IMR-90 (cell line): ENCODE measurements around the gene C15orf39. TPM values are rescaled to one million over a fixed set of nuclear protein-coding genes. Genes with fewer than 3 reads are reported as not detected.

Experiments
- ATAC-seq: fragments of 200-7000 bp; cut with Tn5 transposase; 2 replicates; pipeline ENCODE4 v1.9.1; 2020; ENCODE audit warnings: low read depth, mild to moderate bottlenecking, moderate library complexity
- BruUV-seq: library from RNA; stranded (reverse); fragments of 400-500 nt; replicated peaks from 2 replicates; lab custom pipeline; 2021; lab: Mats Ljungman, UMichigan
- CTCF ChIA-PET: fragments of 300-600 bp; formaldehyde crosslinking; extraction: SDS; loops from one replicate; lab custom pipeline; 2021; ENCODE audit warnings: antibody characterized with exemption; lab: Yijun Ruan, JAX
- POLR2A ChIA-PET: fragments of 300-600 bp; sonication (Branson Sonifier 250); formaldehyde crosslinking; loops from one replicate; lab custom pipeline; 2022; ENCODE audit warnings: antibody characterized with exemption; ENCODE audit not compliant: unreplicated experiment; lab: Charles Lee
- DNase-seq: peaks from one replicate; pipeline ENCODE4 v3.0.0; 2013
- H2AFZ ChIP-seq: replicated peaks from 2 replicates; pipeline ENCODE3; 2013; ENCODE audit warnings: low read length, mild to moderate bottlenecking; ENCODE audit not compliant: poor library complexity
- H2AK5ac ChIP-seq: 2 replicates; pipeline ENCODE4 v1.6.1; 2013; ENCODE audit warnings: low read depth, low read length, inconsistent platforms
- H2AK9ac ChIP-seq: replicated peaks from 2 replicates; pipeline ENCODE3; 2013; ENCODE audit warnings: mild to moderate bottlenecking, low read depth, low read length, moderate library complexity; ENCODE audit not compliant: poor library complexity
- H2BK120ac ChIP-seq: 2 replicates; pipeline ENCODE4 v1.6.1; 2013; ENCODE audit warnings: low read depth, low read length, inconsistent platforms
- H2BK15ac ChIP-seq: 3 replicates; pipeline ENCODE4 v1.6.1; 2013; ENCODE audit warnings: low read depth, low read length, inconsistent platforms
- H2BK20ac ChIP-seq: 2 replicates; pipeline ENCODE4 v1.6.1; 2013; ENCODE audit warnings: low read depth, mild to moderate bottlenecking, inconsistent platforms, low read length, moderate library complexity
- H2BK5ac ChIP-seq: 2 replicates; pipeline ENCODE4 v1.6.1; 2013; ENCODE audit warnings: mild to moderate bottlenecking, low read depth, low read length, inconsistent platforms; ENCODE audit not compliant: poor library complexity, severe bottlenecking
- H3K14ac ChIP-seq: replicated peaks from 2 replicates; pipeline ENCODE4 v1.6.1; 2013; ENCODE audit warnings: low read depth, low read length, inconsistent platforms
- H3K18ac ChIP-seq: 2 replicates; pipeline ENCODE4 v1.6.1; 2013; ENCODE audit warnings: low read depth, low read length, control low read depth
- H3K23ac ChIP-seq: 2 replicates; pipeline ENCODE4 v1.6.1; 2013; ENCODE audit warnings: low read depth, low read length, inconsistent platforms
- H3K27ac ChIP-seq: 2 replicates; pipeline ENCODE4 v1.5.1; 2013; ENCODE audit warnings: mild to moderate bottlenecking, control low read depth, low read length; ENCODE audit not compliant: insufficient read depth
- H3K27me3 ChIP-seq: 2 replicates; pipeline ENCODE4 v1.6.1; 2013; ENCODE audit warnings: low read length; ENCODE audit not compliant: control insufficient read depth, insufficient read depth
- H3K36me3 ChIP-seq: 2 replicates; pipeline ENCODE4 v1.6.1; 2013; ENCODE audit warnings: low read length, mixed read lengths; ENCODE audit not compliant: control insufficient read depth, insufficient read depth
- H3K4ac ChIP-seq: 2 replicates; pipeline ENCODE4 v1.6.1; 2013; ENCODE audit warnings: low read depth, low read length, inconsistent platforms
- H3K4me1 ChIP-seq: 2 replicates; pipeline ENCODE4 v1.6.1; 2013; ENCODE audit warnings: low read length, mixed read lengths; ENCODE audit not compliant: control insufficient read depth, insufficient read depth
- H3K4me2 ChIP-seq: 2 replicates; pipeline ENCODE4 v1.6.1; 2013; ENCODE audit warnings: low read depth, mild to moderate bottlenecking, control low read depth, low read length, moderate library complexity
- H3K4me3 ChIP-seq: 2 replicates; pipeline ENCODE4 v1.5.1; 2013; ENCODE audit warnings: low read depth, mild to moderate bottlenecking, control low read depth, low read length, moderate library complexity; ENCODE audit not compliant: insufficient read depth
- H3K56ac ChIP-seq: 2 replicates; pipeline ENCODE4 v1.6.1; 2013; ENCODE audit warnings: low read length, inconsistent platforms; ENCODE audit not compliant: insufficient read depth; ENCODE audit errors: extremely low read depth
- H3K79me1 ChIP-seq, 2 experiments: 2 replicates each; pipeline ENCODE4 v1.6.1; 2013; ENCODE audit warnings: low read length in 2 of 2, inconsistent platforms in 1 of 2, low read depth in 1 of 2
- H3K9ac ChIP-seq: 2 replicates; pipeline ENCODE4 v1.6.1; 2013; ENCODE audit warnings: low read depth, low read length, control low read depth
- H3K9me1 ChIP-seq: 2 replicates; pipeline ENCODE4 v1.6.1; 2013; ENCODE audit warnings: low read length, inconsistent platforms; ENCODE audit not compliant: insufficient read depth
- H3K9me3 ChIP-seq: 2 replicates; pipeline ENCODE4 v1.6.1; 2013; ENCODE audit warnings: low read length; ENCODE audit not compliant: control insufficient read depth, insufficient read depth
- H4K20me1 ChIP-seq: 2 replicates; pipeline ENCODE4 v1.6.1; 2013; ENCODE audit warnings: low read length, inconsistent platforms; ENCODE audit not compliant: insufficient read depth
- H4K5ac ChIP-seq: 2 replicates; pipeline ENCODE4 v1.6.1; 2013; ENCODE audit warnings: mild to moderate bottlenecking, low read depth, low read length, control low read depth
- H4K8ac ChIP-seq, 2 experiments: 2 replicates each; pipeline ENCODE4 v1.6.1; 2013; ENCODE audit warnings: low read depth in 2 of 2, low read length in 2 of 2, control low read depth in 1 of 2, inconsistent platforms in 1 of 2
- H4K91ac ChIP-seq: 2 replicates; pipeline ENCODE4 v1.6.1; 2013; ENCODE audit warnings: low read depth, low read length, inconsistent platforms; ENCODE audit not compliant: insufficient read depth
- BHLHE40 ChIP-seq: fragments of 150-350 bp; IDR thresholded peaks from 2 replicates; pipeline ENCODE4 v1.6.1; 2016; ENCODE audit warnings: mild to moderate bottlenecking, low read depth, low read length
- CEBPB ChIP-seq: IDR thresholded peaks from 2 replicates; pipeline ENCODE4 v1.6.1; 2012; ENCODE audit warnings: low read depth, low read length, improper control_type of control experiment
- CHD1 ChIP-seq: IDR thresholded peaks from 2 replicates; pipeline ENCODE4 v1.6.1; 2012; ENCODE audit warnings: low read depth, low read length, improper control_type of control experiment
- CTCF ChIP-seq: conservative IDR thresholded peaks from 2 replicates; pipeline ENCODE4 v1.5.1; 2012; ENCODE audit warnings: mild to moderate bottlenecking, low read depth, low read length, improper control_type of control experiment
- ELK1 ChIP-seq: fragments of 150-350 bp; IDR thresholded peaks from 2 replicates; pipeline ENCODE4 v1.6.1; 2016; ENCODE audit warnings: low read depth, mild to moderate bottlenecking, low read length, moderate library complexity, borderline replicate concordance
- FOS ChIP-seq: fragments of 150-350 bp; IDR thresholded peaks from 2 replicates; pipeline ENCODE4 v1.6.1; 2016; ENCODE audit warnings: low read depth, low read length
- MAFK ChIP-seq: IDR thresholded peaks from 2 replicates; pipeline ENCODE4 v1.6.1; 2012; ENCODE audit warnings: low read depth, low read length, improper control_type of control experiment
- MAZ ChIP-seq: IDR thresholded peaks from 2 replicates; pipeline ENCODE4 v1.6.1; 2012; ENCODE audit warnings: low read depth, mild to moderate bottlenecking, low read length, improper control_type of control experiment, moderate library complexity, borderline replicate concordance
- MXI1 ChIP-seq: IDR thresholded peaks from 2 replicates; pipeline ENCODE4 v1.6.1; 2012; ENCODE audit warnings: low read depth, mild to moderate bottlenecking, low read length, moderate library complexity, borderline replicate concordance
- NFE2L2 ChIP-seq: fragments of 150-350 bp; IDR thresholded peaks from 2 replicates; pipeline ENCODE4 v1.6.1; 2016; ENCODE audit warnings: low read depth, mild to moderate bottlenecking, low read length
- POLR2A ChIP-seq: IDR thresholded peaks from 2 replicates; pipeline ENCODE4 v1.6.1; 2012; ENCODE audit warnings: mild to moderate bottlenecking, low read depth, low read length
- RAD21 ChIP-seq: IDR thresholded peaks from 2 replicates; pipeline ENCODE4 v1.6.1; 2012; ENCODE audit warnings: low read length, improper control_type of control experiment
- RCOR1 ChIP-seq: IDR thresholded peaks from 2 replicates; pipeline ENCODE4 v1.6.1; 2012; ENCODE audit warnings: mild to moderate bottlenecking, low read length, improper control_type of control experiment; ENCODE audit not compliant: insufficient replicate concordance
- RFX5 ChIP-seq: IDR thresholded peaks from 2 replicates; pipeline ENCODE4 v1.8.0; 2012; ENCODE audit warnings: low read depth, mild to moderate bottlenecking, low read length, moderate library complexity
- SMC3 ChIP-seq: fragments of 150-350 bp; IDR thresholded peaks from 2 replicates; pipeline ENCODE4 v1.6.1; 2016; ENCODE audit warnings: low read depth, mild to moderate bottlenecking, antibody characterized with exemption, low read length, moderate library complexity
- USF2 ChIP-seq: fragments of 150-350 bp; IDR thresholded peaks from 2 replicates; pipeline ENCODE4 v1.6.1; 2017; ENCODE audit warnings: mild to moderate bottlenecking, antibody characterized with exemption, low read length, low read depth
- WGBS, 2 experiments: methylation state at CpG; one replicate each; pipeline versions ENCODE4 v1.1.5 to v1.1.7; 2013; ENCODE audit warnings: missing lambda C conversion rate in 2 of 2; ENCODE audit not compliant: insufficient read length in 1 of 2; ENCODE audit errors: extremely low coverage in 2 of 2; 5-methylcytosine and 5-hydroxymethylcytosine counted together
- dilution Hi-C: fragments of 300-500 bp; cut with HindIII; formaldehyde crosslinking; loops from one replicate; pipeline ENCODE4 v1.14.3; 2018; ENCODE audit warnings: low sequenced_read_pairs; ENCODE audit not compliant: unreplicated experiment
- in situ Hi-C: fragments of 300-500 bp; cut with MboI; formaldehyde crosslinking; loops from 3 replicates; pipeline ENCODE4 v1.14.3; 2019; ENCODE audit warnings: low sequenced_read_pairs, inconsistent platforms, mixed read lengths
- intact Hi-C: fragments of 100-400 bp; cut with micrococcal nuclease; formaldehyde crosslinking; loops from 2 replicates; pipeline ENCODE4 v1.10.0; 2022
- polyA plus RNA-seq, 3 experiments: library from polyadenylated mRNA; depleted of rRNA; stranded (reverse); fragments of >200 nt; gene quantifications; 2 replicates each; pipeline ENCODE4 v1.2.3, GENCODE V29; 2012; ENCODE audit warnings: low replicate concordance in 1 of 3
- total RNA-seq: library from RNA; depleted of rRNA; stranded (reverse); fragments of >200 nt; gene quantifications from 2 replicates; pipeline ENCODE4 v1.2.3, GENCODE V29; 2012

The C15orf39 gene
- total and polyA plus RNA-seq, 2 of the 4 experiments (the other 2 are of a cell fraction) = 1.3 to 5.7 TPM

- ChIA-PET POLR2A (no interaction called here), CTCF (no interaction called here)
- ATAC-seq (peak; percentile 43; the same call in 1 of the 2 replicates), DNase-seq (no peak)
- in situ Hi-C loops (no loop called here), intact Hi-C loops (no loop called here), dilution Hi-C loops (no loop called here)
- H2BK15ac ChIP-seq = no peak overlapping the region
- no peak overlapping the region for H2AK9ac ChIP-seq
- no peak overlapping the region for H4K8ac ChIP-seq
- H2BK5ac ChIP-seq = no peak overlapping the region
- no peak overlapping the region for H3K18ac ChIP-seq
- H3K9me1 ChIP-seq = no peaks in the 10 kb centered on the region
- no peak for TF ChIP-seq USF2
- TF ChIP-seq NFE2L2 = no peak
- no peak for TF ChIP-seq FOS
- TF ChIP-seq ELK1 = no peak
- TF ChIP-seq MXI1 = no peak
- TF ChIP-seq RFX5 = no peak
- TF ChIP-seq RAD21 = no peak
- no peak for TF ChIP-seq CEBPB
- TF ChIP-seq CHD1 = no peak
- TF ChIP-seq RCOR1 = no peak
- TF ChIP-seq BHLHE40 = no peak
- TF ChIP-seq POLR2A = no peak
- no peak for TF ChIP-seq SMC3
- no peak for TF ChIP-seq CTCF
- no peak for TF ChIP-seq MAFK
- no peak for TF ChIP-seq MAZ
- peaks cover 3% of the 10 kb centered on the region; the same call in 1 of the 2 replicates for H4K20me1 ChIP-seq
- no peak overlapping the region for H3K14ac ChIP-seq
- H3K4me3 ChIP-seq = no peak overlapping the region
- H3K4me1 ChIP-seq = peaks cover 7% of the 10 kb centered on the region; the same call in 1 of the 2 replicates
- H3K56ac ChIP-seq = no peak overlapping the region
- H3K4me2 ChIP-seq = no peak overlapping the region
- no peak overlapping the region for H3K4ac ChIP-seq
- no peak overlapping the region for H3K27ac ChIP-seq
- H4K5ac ChIP-seq = no peak overlapping the region
- H3K9ac ChIP-seq = no peak overlapping the region
- no TSS peak for BruUV-seq
- WGBS, 2 experiments = 10% methylated on average over 10 of the region's 13 CpGs; no CpG with 5 or more reads in 1 of the 2 experiments
- no peak overlapping the region for H2AFZ ChIP-seq
- H3K79me1 ChIP-seq = no peaks in the 10 kb centered on the region
- peaks cover 9% of the 10 kb centered on the region for H3K9me3 ChIP-seq
- H3K23ac ChIP-seq = peak overlapping the region; percentile 19; the same call in 1 of the 2 replicates
- H3K27me3 ChIP-seq = peaks cover 52% of the 10 kb centered on the region
- no peak overlapping the region for H2AK5ac ChIP-seq
- no peaks in the 10 kb centered on the region for H3K36me3 ChIP-seq
- H4K91ac ChIP-seq = no peak overlapping the region
- H2BK20ac ChIP-seq = no peak overlapping the region
- H2BK120ac ChIP-seq = no peak overlapping the region
These were observed 6.4 kb upstream of the C15orf39 start for GRCh38 chr15:75195122-75195765.
